Sigmoid colon (tissue), 7 donors: Measurements from ENCODE around the gene PRR3. TPM values are rescaled to one million over a fixed set of nuclear protein-coding genes. Genes with fewer than 3 reads are reported as not detected.
"Not testable (repeated sequence)": the region's sequence is repeated elsewhere in the genome, so short reads cannot be mapped to it uniquely, and the experiment has no call there.

ENCODE experiments used
- DNase-seq: peaks from one replicate; pipeline ENCODE4 v3.0.0-alpha.2; 2019
- H3K27ac ChIP-seq, 4 donors: fragments of 200-600 bp; sonication (generic); one replicate each; pipeline ENCODE4 v1.5.1; 2016 to 2019; ENCODE audit warnings: mild to moderate bottlenecking in 1 of 4
- H3K27me3 ChIP-seq, 3 donors: fragments of 200-600 bp; sonication (generic); one replicate each; pipeline ENCODE4 v1.5.1; 2019; ENCODE audit warnings: mild to moderate bottlenecking in 1 of 3
- H3K36me3 ChIP-seq, 4 donors: fragments of 200-600 bp; sonication (generic); one replicate each; pipeline ENCODE4 v1.5.1; 2016 to 2019
- H3K4me1 ChIP-seq, 4 donors: fragments of 200-600 bp; sonication (generic); one replicate each; pipeline ENCODE4 v1.5.1; 2017 to 2019
- H3K4me3 ChIP-seq, 4 donors: fragments of 200-600 bp; sonication (generic); one replicate each; pipeline ENCODE4 v1.5.1; 2017 to 2019; ENCODE audit warnings: mild to moderate bottlenecking in 2 of 4, moderate library complexity in 1 of 4
- H3K9me3 ChIP-seq, 4 donors: fragments of 200-600 bp in 3 of 4; sonication (generic) in 3 of 4; one replicate each; pipeline versions ENCODE4 v1.5.1 to v1.6.1; 2013 to 2019
- EP300 ChIP-seq, 4 donors: sonication (generic); formaldehyde crosslinking; IDR thresholded peaks; one replicate each; pipeline ENCODE4 v1.6.1; 2017; ENCODE audit warnings: antibody characterized with exemption in 4 of 4
- POLR2A ChIP-seq, 2 donors: fragments of 450-650 bp; IDR thresholded peaks; one replicate each; pipeline ENCODE4 v1.6.1; 2016; ENCODE audit warnings: antibody characterized with exemption in 2 of 2, mild to moderate bottlenecking in 2 of 2, moderate library complexity in 2 of 2
- POLR2AphosphoS5 ChIP-seq, 4 donors: sonication (generic); formaldehyde crosslinking; IDR thresholded peaks; one replicate each; pipeline ENCODE4 v1.6.1; 2017; ENCODE audit warnings: antibody characterized with exemption in 4 of 4
- WGBS, 2 donors: extraction: QIAGEN DNeasy Blood & Tissue Kit; methylation state at CpG; one replicate each; pipeline ENCODE4 v1.1.7; 2013; 5-methylcytosine and 5-hydroxymethylcytosine counted together
- intact Hi-C: fragments of 100-400 bp; cut with DNase I; formaldehyde crosslinking; loops from one replicate; pipeline ENCODE4 v1.15.1; 2023
- polyA plus RNA-seq, 3 donors: library from polyadenylated mRNA; stranded (reverse); fragments of 200-250 nt; gene quantifications; one replicate each; pipeline ENCODE4 v1.2.3, GENCODE V29; 2013
- total RNA-seq, 4 donors: library from RNA; depleted of rRNA; stranded (reverse); fragments of >200 nt; gene quantifications; one replicate each; pipeline ENCODE4 v1.1.0, GENCODE V29; 2016
- TF ChIP-seq, protein P1 (sequence below), 4 experiments: fragments of 450-650 bp in 3 of 4; fragments of 200-600 bp in 1 of 4; IDR thresholded peaks; one replicate each; pipeline ENCODE4 v1.5.1; 2016 to 2019; ENCODE audit warnings: antibody characterized with exemption in 4 of 4, mild to moderate bottlenecking in 3 of 4, moderate library complexity in 2 of 4
- donor health status: healthy with polysubstance abuse.
- donor health status: Bipolar disorder and iron deficiency.
- donor health status: healthy.

PRR3 gene
- total and polyA plus RNA-seq, 7 donors, result 2.8 to 21.1 (median 3.9) TPM

DNA sequence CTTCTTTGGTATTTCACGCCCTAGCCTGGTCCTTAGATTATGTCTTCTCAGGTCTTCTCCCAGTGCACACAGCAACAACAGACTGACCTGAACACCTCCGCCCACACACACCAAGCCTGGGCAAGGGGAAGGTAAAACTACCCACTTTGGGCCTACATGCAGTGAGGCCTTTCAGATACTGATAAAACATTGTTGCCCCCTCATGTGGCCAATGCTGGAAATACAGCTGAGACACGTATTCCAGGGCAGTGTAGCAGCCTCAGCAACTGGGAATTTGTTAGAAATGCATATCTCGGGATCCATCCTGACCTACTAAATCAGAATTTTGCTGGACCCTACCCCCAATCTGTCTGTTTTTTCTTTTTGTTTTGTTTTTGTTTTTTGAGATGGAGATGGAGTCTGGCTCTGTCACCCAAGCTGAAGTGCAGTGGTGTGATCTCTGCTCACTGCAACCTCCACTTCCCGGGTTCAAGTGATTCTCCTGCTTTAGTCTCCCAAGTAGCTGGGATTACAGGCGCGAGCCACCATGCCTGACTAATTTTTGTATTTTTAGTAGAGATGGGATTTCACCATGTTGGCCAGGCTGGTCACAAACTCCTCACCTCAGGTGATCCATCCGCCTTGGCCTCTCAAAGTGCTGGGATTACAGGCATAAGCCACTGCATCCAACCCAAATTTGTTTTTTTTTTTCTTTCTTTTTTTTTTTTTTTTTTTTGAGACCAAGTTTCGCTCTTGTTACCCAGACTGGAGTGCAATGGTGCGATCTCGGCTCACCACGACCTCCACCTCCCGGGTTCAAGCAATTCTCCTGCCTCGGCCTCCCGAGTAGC is 40.4 kb downstream of the PRR3 start:
- not testable (repeated sequence) for H3K27me3 ChIP-seq, H3K4me1 ChIP-seq, H3K4me3 ChIP-seq, H3K9me3 ChIP-seq
- intact Hi-C loops, result loop anchor here (5.0 kb wide), 1 partner anchor 55 kb away; no protein-coding TSS in a partner anchor
- Histone ChIP-seq H3K36me3 (peaks cover 26 to 37% (median 28%) of the 10 kb centered on the region in 4 donors), H3K27ac (peak overlapping the region in 1 of 4 donors; percentile 35)
- WGBS, 2 donors, result 76 to 77% methylated on average over 15 of the region's 15 CpGs
- peak; percentile 81 for DNase-seq
- TF ChIP-seq, protein P1, sequence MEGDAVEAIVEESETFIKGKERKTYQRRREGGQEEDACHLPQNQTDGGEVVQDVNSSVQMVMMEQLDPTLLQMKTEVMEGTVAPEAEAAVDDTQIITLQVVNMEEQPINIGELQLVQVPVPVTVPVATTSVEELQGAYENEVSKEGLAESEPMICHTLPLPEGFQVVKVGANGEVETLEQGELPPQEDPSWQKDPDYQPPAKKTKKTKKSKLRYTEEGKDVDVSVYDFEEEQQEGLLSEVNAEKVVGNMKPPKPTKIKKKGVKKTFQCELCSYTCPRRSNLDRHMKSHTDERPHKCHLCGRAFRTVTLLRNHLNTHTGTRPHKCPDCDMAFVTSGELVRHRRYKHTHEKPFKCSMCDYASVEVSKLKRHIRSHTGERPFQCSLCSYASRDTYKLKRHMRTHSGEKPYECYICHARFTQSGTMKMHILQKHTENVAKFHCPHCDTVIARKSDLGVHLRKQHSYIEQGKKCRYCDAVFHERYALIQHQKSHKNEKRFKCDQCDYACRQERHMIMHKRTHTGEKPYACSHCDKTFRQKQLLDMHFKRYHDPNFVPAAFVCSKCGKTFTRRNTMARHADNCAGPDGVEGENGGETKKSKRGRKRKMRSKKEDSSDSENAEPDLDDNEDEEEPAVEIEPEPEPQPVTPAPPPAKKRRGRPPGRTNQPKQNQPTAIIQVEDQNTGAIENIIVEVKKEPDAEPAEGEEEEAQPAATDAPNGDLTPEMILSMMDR (IDR thresholded peaks at IDR 0.05), result peak; percentile 70 to 87 (median 74)
- peak in 2 of 4 donors; percentile 44 to 65 for TF ChIP-seq POLR2AphosphoS5 (IDR thresholded peaks at IDR 0.05)

GRCh38 chr6:30598912-30599624 is 42.0 kb downstream of the PRR3 start:
- TF ChIP-seq, protein P1 (IDR thresholded peaks at IDR 0.05), result no peak
- TF ChIP-seq EP300 (IDR thresholded peaks at IDR 0.05) (no peak), POLR2A (IDR thresholded peaks at IDR 0.05) (no peak), POLR2AphosphoS5 (IDR thresholded peaks at IDR 0.05) (peak in 1 of 4 donors; percentile 3)
- Histone ChIP-seq H3K36me3 (peaks cover 34 to 45% (median 42%) of the 10 kb centered on the region in 4 donors), H3K9me3 (no peaks in the 10 kb centered on the region), H3K4me3 (no peak overlapping the region), H3K27ac (no peak overlapping the region), H3K4me1 (no peaks in the 10 kb centered on the region), H3K27me3 (no peaks in the 10 kb centered on the region)
- WGBS, 2 donors, result 80 to 81% methylated on average over 12 of the region's 12 CpGs
- DNase-seq, result no peak
- intact Hi-C loops, result loop anchor here (5.0 kb wide), 1 partner anchor 57 kb away; no protein-coding TSS in a partner anchor

GRCh38 chr6:30599625-30600324 is 42.7 kb downstream of the PRR3 start:
- Histone ChIP-seq H3K36me3 (peaks cover 41 to 47% (median 44%) of the 10 kb centered on the region in 4 donors), H3K9me3 (no peaks in the 10 kb centered on the region), H3K4me3 (no peak overlapping the region), H3K27ac (no peak overlapping the region), H3K27me3 (no peaks in the 10 kb centered on the region), H3K4me1 (no peaks in the 10 kb centered on the region)
- WGBS, 2 donors, result 67 to 89% methylated on average over 13 of the region's 13 CpGs
- TF ChIP-seq POLR2A (IDR thresholded peaks at IDR 0.05), result no peak
- TF ChIP-seq EP300 (IDR thresholded peaks at IDR 0.05), result no peak
- TF ChIP-seq, protein P1 (IDR thresholded peaks at IDR 0.05), result no peak
- TF ChIP-seq POLR2AphosphoS5 (IDR thresholded peaks at IDR 0.05), result peak in 2 of 4 donors; percentile 2 to 4
- intact Hi-C loops, result loop anchor here (5.0 kb wide), 1 partner anchor 57 kb away; no protein-coding TSS in a partner anchor
- no peak for DNase-seq

DNA sequence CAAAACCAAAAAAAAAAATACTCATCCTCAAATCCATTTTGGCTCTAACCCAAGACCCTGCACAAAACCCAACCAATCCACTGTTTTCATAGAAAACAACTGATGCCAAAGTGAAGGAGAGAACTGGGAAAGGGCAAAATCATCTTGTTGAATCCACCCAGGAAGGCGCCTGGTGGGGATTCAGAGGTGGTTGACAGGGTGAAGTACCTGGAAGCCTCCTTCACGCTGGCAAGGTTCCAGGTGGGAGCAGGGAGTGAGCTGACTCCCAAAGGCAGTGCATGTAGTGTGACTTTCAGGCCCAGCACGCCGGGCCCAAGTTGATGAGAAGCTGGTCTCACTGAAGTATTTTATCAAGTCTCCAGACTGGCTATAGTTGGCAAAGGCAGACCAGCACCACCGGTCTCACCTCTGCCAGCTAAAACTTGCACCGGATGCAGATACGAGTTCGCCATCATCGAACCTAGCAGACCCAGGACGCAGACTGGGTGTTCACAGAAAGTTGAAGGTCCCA is 43.4 kb downstream of the PRR3 start:
- TF ChIP-seq EP300 (IDR thresholded peaks at IDR 0.05) (no peak), POLR2AphosphoS5 (IDR thresholded peaks at IDR 0.05) (peak in 2 of 4 donors; percentile 11 to 15)
- Histone ChIP-seq H3K27ac (no peak overlapping the region), H3K9me3 (no peaks in the 10 kb centered on the region), H3K4me1 (no peaks in the 10 kb centered on the region), H3K36me3 (peaks cover 48 to 52% (median 50%) of the 10 kb centered on the region in 4 donors), H3K27me3 (no peaks in the 10 kb centered on the region), H3K4me3 (no peak overlapping the region)
- no peak for DNase-seq
- WGBS, 2 donors, result 78 to 83% methylated on average over 10 of the region's 10 CpGs
- intact Hi-C loops, result no loop called here
